Stimulated activated CD4-positive, alpha-beta T cell treated with anti-CD3 and anti-CD28 coated beads, Interleukin-12 subunit alpha, Interleukin-12 subunit beta, amount 100 ng/mL, for 24 hours (primary cell): ENCODE data around the gene ATF3.

ENCODE experiments used
- DNase-seq, 2 experiments: peaks; one replicate each; pipeline ENCODE4 v3.0.0-alpha.2; 2020; ENCODE audit warnings: low read depth in 2 of 2

ATF3 gene

GRCh38 chr1:212607913-212608391 lies 609 bp upstream of the ATF3 start:
- DNase-seq, result no peak

- DNase-seq, result no peak
Observed at GRCh38 chr1:212608959-212609700, 569 bp downstream of the ATF3 start.

GRCh38 chr1:212609701-212610574 lies 1.4 kb downstream of the ATF3 start:
- no peak for DNase-seq

- no peak for DNase-seq
Observed at GRCh38 chr1:212610575-212610967, 2.0 kb downstream of the ATF3 start.

GRCh38 chr1:212611000-212611948 lies 2.7 kb downstream of the ATF3 start:
- DNase-seq, result no peak

GRCh38 chr1:212612041-212612961 lies 3.7 kb downstream of the ATF3 start:
- DNase-seq, result no peak

- no peak for DNase-seq
Observed at GRCh38 chr1:212613440-212614335, 5.1 kb downstream of the ATF3 start.

GRCh38 chr1:212614453-212615200 lies 6.1 kb downstream of the ATF3 start:
- no peak for DNase-seq

- DNase-seq, result no peak
Observed at GRCh38 chr1:212615201-212615470, 6.6 kb downstream of the ATF3 start.

- no peak for DNase-seq
Observed at GRCh38 chr1:212618466-212619210, 10.1 kb downstream of the ATF3 start.

- DNase-seq, result no peak
Observed at GRCh38 chr1:212620293-212620692, 11.7 kb downstream of the ATF3 start.

GRCh38 chr1:212621043-212621948 lies 12.7 kb downstream of the ATF3 start:
- DNase-seq, result no peak

- DNase-seq, result no peak
Observed at GRCh38 chr1:212621949-212622305, 13.4 kb downstream of the ATF3 start.

- DNase-seq, result no peak
Observed at GRCh38 chr1:212622467-212622866, 13.9 kb downstream of the ATF3 start.

- DNase-seq, result no peak
Observed at GRCh38 chr1:212622906-212623305, 14.3 kb downstream of the ATF3 start.

- DNase-seq, result no peak
Observed at GRCh38 chr1:212623603-212624002, 15.0 kb downstream of the ATF3 start.

- DNase-seq, result no peak
Observed at GRCh38 chr1:212624976-212625501, 16.5 kb downstream of the ATF3 start.
